ENCODE data around the gene ITSN1.

The ITSN1 gene

DNA sequence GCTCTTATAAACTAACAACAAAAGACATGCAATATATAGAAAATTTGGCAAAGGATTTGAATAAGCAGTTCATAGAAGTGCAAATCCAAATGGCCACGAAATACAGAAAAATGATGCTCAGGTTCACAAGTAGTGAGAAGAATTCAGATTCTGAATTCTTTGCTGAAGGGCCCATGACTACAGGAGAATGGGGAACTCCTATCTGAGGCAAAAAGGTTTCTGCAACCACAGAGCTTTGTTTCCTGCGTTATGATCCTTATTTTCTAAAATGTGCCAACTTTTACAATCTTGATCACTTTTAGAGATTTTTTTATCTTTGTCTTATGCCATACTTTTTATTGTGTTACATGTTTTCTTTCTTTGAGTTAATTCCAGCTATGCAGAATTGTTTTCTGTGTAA lies 91.3 kb downstream of the ITSN1 start:
- DNase-seq: no peak

GRCh38 chr21:33734291-33734690 lies 92.0 kb downstream of the ITSN1 start:
- DNase-seq: no peak

- DNase-seq: no peak
Measured at GRCh38 chr21:33734818-33735217, 92.5 kb downstream of the ITSN1 start.

DNA sequence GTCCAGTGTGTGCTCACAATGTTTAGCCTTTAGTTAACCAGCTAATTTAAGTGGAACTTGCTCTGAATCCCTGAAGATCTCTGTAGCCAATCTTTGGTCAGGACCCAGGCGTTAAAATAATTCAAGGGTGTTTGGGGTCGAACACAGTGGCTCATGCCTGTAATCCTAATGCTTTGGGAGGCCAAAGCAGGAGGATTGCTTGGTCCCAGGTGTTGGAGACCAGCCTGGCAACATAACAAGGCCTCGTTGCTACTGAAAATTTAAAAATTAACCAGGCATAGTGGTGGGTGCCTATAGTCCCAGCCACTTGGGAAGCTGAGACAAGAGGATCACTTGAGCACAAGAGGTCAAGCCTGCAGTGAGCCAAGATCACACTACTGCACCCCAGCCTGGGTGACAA lies 94.3 kb downstream of the ITSN1 start:
- no peak for DNase-seq

DNA sequence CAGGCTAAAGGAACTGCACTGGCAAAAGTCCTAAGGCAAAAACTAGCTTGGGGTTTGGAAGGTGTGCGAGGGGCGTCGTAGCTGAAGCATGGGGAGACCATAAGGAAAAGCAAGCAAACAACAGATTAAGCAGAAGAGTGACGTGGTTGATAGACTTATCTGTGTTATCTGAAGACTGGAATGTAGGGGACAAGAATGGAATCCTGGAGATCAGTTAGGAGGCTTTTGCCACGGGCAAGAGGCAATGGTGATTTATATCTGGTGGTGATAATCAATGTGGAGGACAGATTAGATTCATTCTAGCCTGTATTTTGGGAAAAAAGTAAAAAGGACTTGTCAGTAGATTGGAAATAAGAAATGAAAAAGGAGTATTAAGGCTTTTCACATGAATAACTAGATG lies 97.4 kb downstream of the ITSN1 start:
- no peak for DNase-seq

- DNase-seq: no peak
Measured at GRCh38 chr21:33747420-33747819, 105.1 kb downstream of the ITSN1 start.

DNA sequence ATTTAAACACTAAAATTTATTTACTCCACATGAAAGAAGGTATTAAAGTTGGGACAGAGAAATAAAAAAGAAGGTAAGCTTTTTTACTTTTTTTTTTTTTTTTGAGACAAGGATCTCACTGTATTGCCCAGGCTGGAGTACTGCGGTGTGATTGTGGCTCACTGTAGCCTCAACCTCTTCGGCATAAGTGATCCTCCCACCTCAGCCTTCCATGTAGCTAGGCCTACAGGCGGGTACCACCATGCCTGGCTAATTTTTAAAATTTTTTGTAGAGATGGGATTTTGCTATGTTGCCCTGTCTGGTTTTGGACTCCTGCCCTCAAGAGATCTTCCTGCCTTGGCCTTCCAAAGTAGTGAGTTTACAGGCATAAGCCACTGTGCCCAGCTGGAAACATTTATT lies 106.6 kb downstream of the ITSN1 start:
- no peak for DNase-seq

GRCh38 chr21:33750017-33750416 lies 107.7 kb downstream of the ITSN1 start:
- no peak for DNase-seq

DNA sequence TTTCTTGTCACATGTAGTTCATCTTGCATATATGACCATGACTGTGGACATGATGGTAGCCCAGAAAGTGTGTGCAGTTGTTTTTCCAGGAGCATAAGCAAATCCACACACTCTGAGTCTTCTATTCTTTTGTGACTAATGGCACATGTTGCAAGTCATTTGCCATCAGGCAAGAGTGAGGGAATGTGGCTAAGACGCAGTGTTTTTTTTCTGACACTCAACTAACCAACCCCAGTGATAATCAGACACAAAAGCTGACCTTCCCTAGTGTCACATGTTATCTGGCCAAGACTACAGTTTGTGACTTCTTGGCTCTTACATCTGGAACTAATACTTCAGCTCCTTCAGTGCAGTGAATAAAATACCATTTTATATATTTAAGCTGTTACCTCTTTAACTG lies 108.8 kb downstream of the ITSN1 start:
- DNase-seq: no peak

DNA sequence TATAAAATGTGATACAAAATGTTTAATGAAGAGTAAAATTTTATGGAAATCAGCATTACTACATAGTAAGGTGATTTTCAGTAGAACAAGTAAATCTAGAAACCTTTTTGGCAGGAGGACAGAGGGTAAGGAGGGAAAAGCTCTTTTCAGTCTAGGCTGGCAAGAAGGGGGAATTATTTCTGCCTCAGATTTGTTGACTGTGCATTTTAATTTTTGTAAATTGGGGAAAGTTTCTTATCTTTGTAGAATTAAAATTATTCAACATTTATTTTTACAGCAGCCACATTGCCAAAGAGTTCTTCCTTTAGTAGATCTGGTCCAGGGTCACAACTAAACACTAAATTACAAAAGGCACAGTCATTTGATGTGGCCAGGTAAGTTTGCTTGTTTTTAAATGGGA lies 109.2 kb downstream of the ITSN1 start:
- no peak for DNase-seq

- no peak for DNase-seq
Measured at GRCh38 chr21:33752260-33752659, 110.0 kb downstream of the ITSN1 start.

GRCh38 chr21:33753886-33754285 lies 111.6 kb downstream of the ITSN1 start:
- DNase-seq: no peak

DNA sequence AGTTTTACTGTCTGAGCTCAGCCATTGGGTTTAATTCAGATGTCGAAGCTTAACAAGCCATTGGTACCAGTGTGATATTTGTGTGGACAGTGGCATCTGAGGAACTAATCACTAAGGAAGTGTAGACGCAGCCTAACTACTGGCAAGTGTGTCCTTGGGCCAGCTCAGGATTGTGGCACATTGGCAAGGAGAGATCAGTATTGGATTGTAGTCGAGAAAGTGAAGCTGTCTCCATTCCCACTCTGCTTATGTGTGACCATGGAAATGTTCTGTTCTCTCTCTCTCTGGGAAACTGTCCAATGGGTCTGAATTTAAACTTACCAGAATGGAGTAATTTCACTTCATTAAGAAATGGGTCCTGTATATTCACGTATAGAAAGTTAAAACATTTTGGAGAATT lies 112.2 kb downstream of the ITSN1 start:
- no peak for DNase-seq

DNA sequence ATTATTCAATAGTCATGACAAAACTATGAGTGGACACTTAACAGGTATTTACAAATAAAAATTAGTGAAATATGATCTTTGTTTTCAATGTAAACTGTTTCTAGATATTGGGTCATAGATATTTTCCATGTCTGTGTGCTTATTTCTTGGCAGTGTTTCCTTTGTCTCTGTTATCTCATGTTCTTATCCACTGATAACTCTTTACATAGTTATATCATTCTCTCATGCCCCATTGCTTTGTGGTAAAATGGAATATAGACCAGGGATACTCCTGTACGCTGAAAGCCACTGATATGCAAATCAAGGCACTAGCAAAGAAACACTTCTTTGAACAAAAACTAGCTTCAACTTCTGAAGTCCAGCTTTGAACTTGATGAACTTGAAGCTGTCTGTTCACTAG lies 113.1 kb downstream of the ITSN1 start:
- DNase-seq: no peak

- peak in 1 of 2 experiments; percentile 58 for DNase-seq
Measured at GRCh38 chr21:33760641-33761440, 118.5 kb downstream of the ITSN1 start.

DNA sequence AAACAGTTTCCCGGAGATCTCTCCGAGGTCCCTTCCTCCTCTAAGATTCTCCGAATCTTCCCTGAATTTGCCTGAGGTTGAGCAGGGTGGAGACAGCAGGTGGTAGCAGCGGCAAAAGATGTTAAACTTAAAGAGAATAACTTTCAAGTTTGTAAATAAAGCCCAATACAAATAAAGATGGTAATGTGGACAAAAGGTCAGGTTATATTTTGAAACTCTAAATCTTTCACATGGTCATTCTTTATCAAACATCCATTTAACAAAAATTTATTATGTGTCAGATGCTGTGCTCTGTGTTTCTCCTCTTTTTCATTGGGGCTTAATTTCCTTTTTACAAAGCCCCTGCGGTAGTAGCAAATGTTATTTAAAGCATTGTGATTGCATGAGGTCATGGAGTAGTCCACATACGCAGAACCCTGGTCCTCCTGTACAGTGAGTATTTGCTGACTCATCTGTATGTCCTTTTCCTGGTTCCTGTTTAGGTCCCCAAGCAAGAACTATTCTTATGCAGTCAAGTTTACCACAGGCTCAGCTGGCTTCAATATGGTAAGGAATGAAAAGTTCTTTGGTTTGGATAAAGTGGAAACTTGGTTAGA lies 119.2 kb downstream of the ITSN1 start:
- DNase-seq: peak in 1 of 2 experiments; percentile 9

GRCh38 chr21:33762803-33763581 lies 120.7 kb downstream of the ITSN1 start:
- DNase-seq: no peak

DNA sequence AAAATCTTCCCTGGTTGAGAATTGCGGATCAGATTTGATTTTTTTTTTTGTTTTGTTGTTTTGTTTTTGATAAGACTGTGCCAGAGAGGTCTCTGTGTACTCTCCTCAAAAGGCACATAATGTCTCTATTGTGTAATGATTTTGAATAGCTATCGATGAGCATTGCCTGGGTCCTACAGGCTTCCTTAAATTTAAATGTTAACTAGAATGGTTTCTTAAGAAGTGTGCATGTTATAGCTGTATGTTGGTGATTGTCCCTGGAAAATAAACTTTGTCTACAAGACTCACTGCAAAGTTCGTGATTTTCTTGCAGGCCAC lies 121.2 kb downstream of the ITSN1 start:
- no peak for DNase-seq

GRCh38 chr21:33767236-33767635 lies 124.9 kb downstream of the ITSN1 start:
- DNase-seq: no peak

GRCh38 chr21:33767960-33768359 lies 125.7 kb downstream of the ITSN1 start:
- no peak for DNase-seq

DNA sequence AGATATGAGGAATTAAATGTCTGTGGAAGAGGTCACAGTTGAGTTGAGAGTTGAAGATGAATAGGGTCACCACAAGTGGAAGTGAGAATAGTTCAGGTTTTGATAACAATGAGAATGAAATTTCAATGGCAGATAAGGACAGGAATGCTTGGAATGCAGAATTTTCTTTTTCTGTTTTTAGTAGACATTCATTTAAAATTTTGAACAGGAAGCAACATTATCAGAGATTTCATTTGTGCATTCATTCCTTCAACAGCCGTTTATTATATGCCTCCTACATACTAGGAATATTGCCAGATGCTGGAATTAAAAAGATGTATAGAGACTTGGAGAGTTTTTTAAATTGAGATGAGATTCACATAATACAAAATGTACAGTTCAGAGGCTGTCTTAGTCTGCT lies 126.8 kb downstream of the ITSN1 start:
- DNase-seq: no peak

DNA sequence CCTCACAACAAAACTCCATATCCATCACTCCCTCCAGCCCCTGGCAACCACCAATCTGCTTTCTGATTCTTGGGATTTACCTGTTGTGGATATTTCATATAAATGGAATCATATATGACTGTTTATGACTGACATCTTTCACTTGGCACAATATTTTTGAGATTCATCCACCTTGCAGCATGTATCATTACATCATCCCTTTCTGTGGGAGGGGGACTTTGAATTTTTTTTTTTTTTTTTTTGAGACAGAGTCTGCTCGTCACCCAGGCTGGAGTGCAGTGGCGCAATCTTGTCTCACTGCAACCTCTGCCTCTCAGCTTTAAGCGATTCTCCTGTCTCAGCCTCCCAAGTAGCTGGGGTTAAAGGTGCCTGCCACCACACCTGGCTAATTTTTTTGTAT lies 128.2 kb downstream of the ITSN1 start:
- DNase-seq: no peak

DNA sequence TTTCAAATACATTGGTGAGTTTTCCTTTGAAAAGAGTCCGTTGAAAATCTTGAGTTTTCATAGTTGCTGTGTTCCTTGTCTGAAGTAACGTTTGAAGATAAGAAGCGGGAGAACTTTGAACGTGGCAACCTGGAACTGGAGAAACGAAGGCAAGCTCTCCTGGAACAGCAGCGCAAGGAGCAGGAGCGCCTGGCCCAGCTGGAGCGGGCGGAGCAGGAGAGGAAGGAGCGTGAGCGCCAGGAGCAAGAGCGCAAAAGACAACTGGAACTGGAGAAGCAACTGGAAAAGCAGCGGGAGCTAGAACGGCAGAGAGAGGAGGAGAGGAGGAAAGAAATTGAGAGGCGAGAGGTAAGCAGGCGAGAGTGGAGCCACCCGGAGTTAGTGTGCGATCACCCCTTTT lies 129.7 kb downstream of the ITSN1 start:
- DNase-seq: no peak

DNA sequence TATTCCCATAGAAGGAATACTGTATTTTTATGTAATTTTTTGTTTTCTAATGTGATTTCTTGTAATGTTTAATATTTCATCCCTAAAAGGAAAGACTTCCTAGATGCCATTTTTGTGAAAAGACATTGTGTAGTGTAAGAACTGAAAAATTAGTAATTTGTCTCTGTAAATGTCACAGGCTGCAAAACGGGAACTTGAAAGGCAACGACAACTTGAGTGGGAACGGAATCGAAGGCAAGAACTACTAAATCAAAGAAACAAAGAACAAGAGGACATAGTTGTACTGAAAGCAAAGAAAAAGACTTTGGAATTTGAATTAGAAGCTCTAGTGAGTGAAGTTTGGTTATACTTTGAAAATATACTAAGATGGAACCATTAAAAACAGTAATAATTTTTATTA lies 132.2 kb downstream of the ITSN1 start:
- DNase-seq: no peak
